Measurements from ENCODE around the gene SEZ6L. TPM values are rescaled to one million over a fixed set of nuclear protein-coding genes. Genes with fewer than 3 reads are reported as not detected.

The SEZ6L gene
- total RNA-seq, 2 experiments from 2014 or later = 0.05 TPM; not detected in 1

DNA sequence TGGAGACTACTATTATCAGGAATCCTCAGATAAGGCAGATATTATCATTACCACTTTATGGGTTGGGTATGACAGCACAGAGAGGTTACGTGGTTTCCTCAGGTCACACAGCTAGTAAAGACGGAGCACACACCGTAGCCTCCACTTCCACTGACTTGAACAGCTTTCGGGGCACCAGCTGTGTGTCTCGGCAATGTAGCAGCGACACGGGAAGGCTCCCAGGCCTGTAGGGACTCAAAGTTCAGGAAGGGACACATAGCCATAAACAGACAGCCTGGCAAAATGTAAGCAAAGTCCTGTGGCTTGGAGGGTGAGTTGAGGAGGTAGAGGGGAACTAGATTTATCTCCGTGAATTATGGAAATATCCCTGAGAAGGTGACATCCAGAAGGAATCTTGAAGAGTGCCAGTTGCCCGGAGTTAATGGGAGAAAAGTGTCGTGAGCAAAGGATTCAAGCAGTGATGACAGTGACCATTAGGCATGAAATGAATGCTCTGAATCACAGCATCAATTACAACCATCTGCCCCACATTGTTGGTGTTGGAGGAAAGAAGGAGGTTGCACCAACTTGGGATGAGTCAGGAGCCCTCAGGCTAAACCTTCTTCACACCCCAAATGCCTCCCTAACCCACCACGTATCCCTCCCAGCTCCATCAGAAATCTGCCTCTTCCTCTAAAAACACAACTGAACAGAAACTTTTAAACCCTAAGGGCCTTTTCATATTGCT is 153.1 kb downstream of the SEZ6L start:
- Histone ChIP-seq H3K27me3 (ENCODE audit: control insufficient read depth in 1 of 2, insufficient read depth in 2 of 2, low read length in 2 of 2) (peaks cover 2 to 6% of the 10 kb centered on the region in 2 experiments), H3K36me3 (ENCODE audit: insufficient read depth, low read length) (no peaks in the 10 kb centered on the region), H3K4me3 (ENCODE audit: low read length) (no peak overlapping the region), H3K9me3 (ENCODE audit: control insufficient read depth in 1 of 2, insufficient read depth in 1 of 2, low read length in 2 of 2) (peaks cover 0 to 4% of the 10 kb centered on the region in 2 experiments), H3K27ac (ENCODE audit: low read depth in 1 of 2, low read length in 2 of 2) (no peak overlapping the region), H3K4me1 (ENCODE audit: insufficient read depth, low read length) (no peaks in the 10 kb centered on the region)
- peaks cover 27% of the 10 kb centered on the region for H3K27me3 Mint-ChIP-seq
- POLR2A ChIA-PET = interaction anchor here (0.7 kb wide), 1 partner anchor 25 kb away, joined by 3 read pairs; no protein-coding TSS in a partner anchor
- no peaks in the 10 kb centered on the region for H3K36me3 Mint-ChIP-seq (ENCODE audit: low read depth)
- no peaks in the 10 kb centered on the region for H3K4me1 Mint-ChIP-seq (ENCODE audit: low read depth)
- no peak overlapping the region for H3K4me3 Mint-ChIP-seq
- no peak overlapping the region for H3K27ac Mint-ChIP-seq
- TF ChIP-seq, protein P1, sequence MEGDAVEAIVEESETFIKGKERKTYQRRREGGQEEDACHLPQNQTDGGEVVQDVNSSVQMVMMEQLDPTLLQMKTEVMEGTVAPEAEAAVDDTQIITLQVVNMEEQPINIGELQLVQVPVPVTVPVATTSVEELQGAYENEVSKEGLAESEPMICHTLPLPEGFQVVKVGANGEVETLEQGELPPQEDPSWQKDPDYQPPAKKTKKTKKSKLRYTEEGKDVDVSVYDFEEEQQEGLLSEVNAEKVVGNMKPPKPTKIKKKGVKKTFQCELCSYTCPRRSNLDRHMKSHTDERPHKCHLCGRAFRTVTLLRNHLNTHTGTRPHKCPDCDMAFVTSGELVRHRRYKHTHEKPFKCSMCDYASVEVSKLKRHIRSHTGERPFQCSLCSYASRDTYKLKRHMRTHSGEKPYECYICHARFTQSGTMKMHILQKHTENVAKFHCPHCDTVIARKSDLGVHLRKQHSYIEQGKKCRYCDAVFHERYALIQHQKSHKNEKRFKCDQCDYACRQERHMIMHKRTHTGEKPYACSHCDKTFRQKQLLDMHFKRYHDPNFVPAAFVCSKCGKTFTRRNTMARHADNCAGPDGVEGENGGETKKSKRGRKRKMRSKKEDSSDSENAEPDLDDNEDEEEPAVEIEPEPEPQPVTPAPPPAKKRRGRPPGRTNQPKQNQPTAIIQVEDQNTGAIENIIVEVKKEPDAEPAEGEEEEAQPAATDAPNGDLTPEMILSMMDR (IDR thresholded peaks at IDR 0.05) = no peak
- ATAC-seq (ENCODE audit: poor library complexity) = no peak
- intact Hi-C loops (cut with DNase I, micrococcal nuclease) = no loop called here
- CTCF ChIA-PET = no interaction called here
- no peaks in the 10 kb centered on the region for H3K9me3 Mint-ChIP-seq
- no peak for DNase-seq

DNA sequence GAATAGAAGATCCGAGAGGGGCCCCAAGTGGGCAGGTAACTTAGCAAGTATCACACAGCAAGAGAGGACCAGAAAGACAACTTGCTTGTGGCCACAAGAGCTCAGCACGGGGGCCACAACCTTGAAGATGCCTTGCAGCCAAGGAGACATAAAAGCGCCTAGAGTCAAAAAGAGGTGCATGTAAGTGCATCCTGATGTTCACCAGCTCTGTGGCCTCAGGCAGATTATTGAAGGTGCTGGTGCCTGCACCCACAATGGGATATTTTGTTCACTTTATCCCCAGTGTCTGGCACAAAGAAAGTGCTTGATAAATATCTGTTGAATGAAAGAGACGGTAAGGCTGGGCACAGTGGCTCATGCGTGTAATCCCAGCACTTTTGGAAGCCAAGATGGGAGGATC is 153.8 kb downstream of the SEZ6L start:
- ATAC-seq (ENCODE audit: poor library complexity) (no peak), DNase-seq (no peak)
- H3K9me3 ChIP-seq (ENCODE audit: control insufficient read depth in 1 of 2, insufficient read depth in 1 of 2, low read length in 2 of 2) = peaks cover 0 to 4% of the 10 kb centered on the region in 2 experiments
- POLR2A ChIA-PET = interaction anchor here (0.7 kb wide), 1 partner anchor 24 kb away, joined by 3 read pairs; no protein-coding TSS in a partner anchor
- H3K27me3 ChIP-seq (ENCODE audit: control insufficient read depth in 1 of 2, insufficient read depth in 2 of 2, low read length in 2 of 2) = peaks cover 0 to 6% of the 10 kb centered on the region in 2 experiments
- no peak overlapping the region for H3K4me3 Mint-ChIP-seq
- H3K36me3 Mint-ChIP-seq (ENCODE audit: low read depth) = no peaks in the 10 kb centered on the region
- CTCF ChIA-PET = no interaction called here
- peaks cover 31% of the 10 kb centered on the region for H3K27me3 Mint-ChIP-seq
- H3K36me3 ChIP-seq (ENCODE audit: insufficient read depth, low read length) = no peaks in the 10 kb centered on the region
- no peaks in the 10 kb centered on the region for H3K4me1 ChIP-seq (ENCODE audit: insufficient read depth, low read length)
- TF ChIP-seq, protein P1 (IDR thresholded peaks at IDR 0.05) = no peak
- no peak overlapping the region for H3K27ac Mint-ChIP-seq
- no peak overlapping the region for H3K4me3 ChIP-seq (ENCODE audit: low read length)
- H3K9me3 Mint-ChIP-seq = no peaks in the 10 kb centered on the region
- intact Hi-C loops (cut with DNase I, micrococcal nuclease) = no loop called here
- H3K4me1 Mint-ChIP-seq (ENCODE audit: low read depth) = no peaks in the 10 kb centered on the region
- no peak overlapping the region for H3K27ac ChIP-seq (ENCODE audit: low read depth in 1 of 2, low read length in 2 of 2)

DNA sequence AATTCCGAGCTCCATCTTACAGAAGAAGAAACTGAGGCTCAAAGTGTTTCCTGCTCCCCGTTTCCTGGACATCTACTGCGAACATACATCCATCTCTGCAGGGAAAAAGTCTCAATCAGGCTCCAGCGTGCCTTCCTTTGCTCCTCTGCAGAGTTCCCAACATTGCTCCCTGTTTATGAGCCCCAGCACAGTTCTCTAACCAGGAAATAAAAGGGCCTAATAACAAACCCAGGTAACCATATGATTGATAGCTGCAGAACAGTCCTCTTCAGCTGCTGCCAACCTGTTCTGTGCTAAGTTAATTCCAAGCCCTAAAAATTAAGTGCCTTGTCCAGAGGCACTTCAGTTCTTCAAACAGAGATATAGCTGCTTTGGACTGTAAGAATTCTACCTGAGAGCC is 154.9 kb downstream of the SEZ6L start:
- no peaks in the 10 kb centered on the region for H3K4me1 Mint-ChIP-seq (ENCODE audit: low read depth)
- H3K4me1 ChIP-seq (ENCODE audit: insufficient read depth, low read length) = no peaks in the 10 kb centered on the region
- H3K4me3 ChIP-seq (ENCODE audit: low read length) = no peak overlapping the region
- H3K9me3 Mint-ChIP-seq = no peaks in the 10 kb centered on the region
- H3K4me3 Mint-ChIP-seq = no peak overlapping the region
- TF ChIP-seq, protein P1 (IDR thresholded peaks at IDR 0.05) = no peak
- H3K27me3 Mint-ChIP-seq = peaks cover 31% of the 10 kb centered on the region
- H3K27me3 ChIP-seq (ENCODE audit: control insufficient read depth in 1 of 2, insufficient read depth in 2 of 2, low read length in 2 of 2) = peaks cover 0 to 6% of the 10 kb centered on the region in 2 experiments
- no peak overlapping the region for H3K27ac Mint-ChIP-seq
- H3K36me3 Mint-ChIP-seq (ENCODE audit: low read depth) = no peaks in the 10 kb centered on the region
- ATAC-seq (ENCODE audit: poor library complexity) = no peak
- POLR2A ChIA-PET = no interaction called here
- peaks cover 0 to 4% of the 10 kb centered on the region in 2 experiments for H3K9me3 ChIP-seq (ENCODE audit: control insufficient read depth in 1 of 2, insufficient read depth in 1 of 2, low read length in 2 of 2)
- H3K36me3 ChIP-seq (ENCODE audit: insufficient read depth, low read length) = no peaks in the 10 kb centered on the region
- intact Hi-C loops (cut with DNase I, micrococcal nuclease) = no loop called here
- H3K27ac ChIP-seq (ENCODE audit: low read depth in 1 of 2, low read length in 2 of 2) = no peak overlapping the region
- no peak for DNase-seq
- CTCF ChIA-PET = no interaction called here

Measured in CD4-positive, alpha-beta T cell (primary cell).